ENCODE measurements around the gene METAP1D. TPM values are rescaled to one million over a fixed set of nuclear protein-coding genes. Genes with fewer than 3 reads are reported as not detected.

METAP1D gene
- total RNA-seq, 1 experiment from 2014 or later: 5.2 TPM

GRCh38 chr2:172013396-172013795 is 13.6 kb downstream of the METAP1D start:
- no peak overlapping the region for H2AK5ac ChIP-seq (ENCODE audit: insufficient read length, low read length)
- H3K56ac ChIP-seq (ENCODE audit: insufficient read length, low read depth, low read length): no peak overlapping the region
- no peak overlapping the region for H3K9ac ChIP-seq (ENCODE audit: extremely low read depth, insufficient read length, low read length)
- H2AFZ ChIP-seq (ENCODE audit: low read length): no peak overlapping the region
- TF ChIP-seq, protein P1, sequence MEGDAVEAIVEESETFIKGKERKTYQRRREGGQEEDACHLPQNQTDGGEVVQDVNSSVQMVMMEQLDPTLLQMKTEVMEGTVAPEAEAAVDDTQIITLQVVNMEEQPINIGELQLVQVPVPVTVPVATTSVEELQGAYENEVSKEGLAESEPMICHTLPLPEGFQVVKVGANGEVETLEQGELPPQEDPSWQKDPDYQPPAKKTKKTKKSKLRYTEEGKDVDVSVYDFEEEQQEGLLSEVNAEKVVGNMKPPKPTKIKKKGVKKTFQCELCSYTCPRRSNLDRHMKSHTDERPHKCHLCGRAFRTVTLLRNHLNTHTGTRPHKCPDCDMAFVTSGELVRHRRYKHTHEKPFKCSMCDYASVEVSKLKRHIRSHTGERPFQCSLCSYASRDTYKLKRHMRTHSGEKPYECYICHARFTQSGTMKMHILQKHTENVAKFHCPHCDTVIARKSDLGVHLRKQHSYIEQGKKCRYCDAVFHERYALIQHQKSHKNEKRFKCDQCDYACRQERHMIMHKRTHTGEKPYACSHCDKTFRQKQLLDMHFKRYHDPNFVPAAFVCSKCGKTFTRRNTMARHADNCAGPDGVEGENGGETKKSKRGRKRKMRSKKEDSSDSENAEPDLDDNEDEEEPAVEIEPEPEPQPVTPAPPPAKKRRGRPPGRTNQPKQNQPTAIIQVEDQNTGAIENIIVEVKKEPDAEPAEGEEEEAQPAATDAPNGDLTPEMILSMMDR (conservative IDR thresholded peaks at IDR 0.05): no peak
- no peak overlapping the region for H2BK15ac ChIP-seq (ENCODE audit: low read depth, low read length)
- H2BK12ac ChIP-seq (ENCODE audit: insufficient read length, low read depth, low read length): no peak overlapping the region
- H4K5ac ChIP-seq (ENCODE audit: insufficient read length, low read depth, low read length): no peak overlapping the region
- no peaks in the 10 kb centered on the region for H3K79me1 ChIP-seq (ENCODE audit: insufficient read depth, low read depth, low read length, poor library complexity, severe bottlenecking)
- H3K14ac ChIP-seq (ENCODE audit: insufficient read depth, low read length): no peak overlapping the region
- no peak overlapping the region for H3K4me2 ChIP-seq (ENCODE audit: insufficient read depth, insufficient read length, low read length)
- no peak overlapping the region for H4K91ac ChIP-seq (ENCODE audit: insufficient read length, low read depth, low read length)
- Mint-ChIP-seq H3K4me3 (no peak overlapping the region), H3K9me3 (no peaks in the 10 kb centered on the region), H3K4me1 (peaks cover 17 to 18% of the 10 kb centered on the region in 2 experiments), H3K27me3 (ENCODE audit: low read depth) (no peaks in the 10 kb centered on the region; the same call in 1 of the 2 replicates), H3K27ac (peak overlapping the region; percentile 17 to 48 (median 26); a peak in 6 of 7 replicates), H3K36me3 (ENCODE audit: insufficient read depth in 1 of 3, low read depth in 3 of 3) (no peaks in the 10 kb centered on the region)
- no peak overlapping the region for H2BK120ac ChIP-seq (ENCODE audit: low read depth, low read length, poor library complexity, severe bottlenecking)
- no peak overlapping the region for H3K4ac ChIP-seq (ENCODE audit: low read depth, low read length)
- H3K27me3 ChIP-seq (ENCODE audit: insufficient read depth, low read length): no peaks in the 10 kb centered on the region
- H3K9me3 ChIP-seq (ENCODE audit: control insufficient read depth, low read depth, low read length): no peaks in the 10 kb centered on the region
- H4K20me1 ChIP-seq (ENCODE audit: control insufficient read depth, insufficient read depth, insufficient read length): no peaks in the 10 kb centered on the region
- H3K23ac ChIP-seq (ENCODE audit: insufficient read length, low read depth, low read length): no peak overlapping the region
- H3K79me2 ChIP-seq (ENCODE audit: insufficient read depth, low read length): peaks cover 2% of the 10 kb centered on the region; the same call in 1 of the 2 replicates
- H3K27ac ChIP-seq (ENCODE audit: insufficient read length, low read depth, low read length): no peak overlapping the region
- H4K8ac ChIP-seq (replicated peaks; ENCODE audit: insufficient read length, low read depth, low read length): no peak overlapping the region
- DNase-seq: no peak
- H2BK20ac ChIP-seq (ENCODE audit: low read depth, low read length, poor library complexity, severe bottlenecking): no peak overlapping the region
- H3K23me2 ChIP-seq (ENCODE audit: insufficient read length, low read depth, low read length, poor library complexity, severe bottlenecking): no peaks in the 10 kb centered on the region
- H3K18ac ChIP-seq (ENCODE audit: insufficient read length, low read depth, low read length): no peak overlapping the region
- no peak overlapping the region for H3T11ph ChIP-seq (ENCODE audit: low read length)
- H2BK5ac ChIP-seq (ENCODE audit: insufficient read length, low read length): no peak overlapping the region
- H3K4me1 ChIP-seq (ENCODE audit: insufficient read depth, low read length): peaks cover 3% of the 10 kb centered on the region; the same call in 1 of the 2 replicates
- WGBS (ENCODE audit: extremely low coverage, insufficient read length, low lambda C conversion rate): no CpG with 5 or more reads among the region's 4 CpGs
